Mesothelial cell of epicardium (in vitro differentiated cells): ENCODE measurements around the gene PRPF39. TPM values are rescaled to one million over a fixed set of nuclear protein-coding genes. Genes with fewer than 3 reads are reported as not detected.

ENCODE experiments used
- DNase-seq, 2 experiments: peaks; one replicate each; pipeline ENCODE4 v3.0.0; 2021; ENCODE audit warnings: low spot score in 2 of 2; ENCODE audit not compliant: unreplicated experiment in 2 of 2
- H3K27ac Mint-ChIP-seq: 2 replicates; pipeline ENCODE4 v1.8.0; 2021; ENCODE audit warnings: mixed read lengths
- H3K27me3 Mint-ChIP-seq: 2 replicates; pipeline ENCODE4 v1.8.0; 2021; ENCODE audit warnings: low read depth, mixed read lengths
- H3K36me3 Mint-ChIP-seq: 2 replicates; pipeline ENCODE4 v1.8.0; 2021; ENCODE audit warnings: mixed read lengths
- H3K4me1 Mint-ChIP-seq: 2 replicates; pipeline ENCODE4 v1.8.0; 2021; ENCODE audit warnings: mixed read lengths
- H3K4me3 Mint-ChIP-seq: 2 replicates; pipeline ENCODE4 v1.8.0; 2021; ENCODE audit warnings: mild to moderate bottlenecking, moderate library complexity, mixed read lengths
- H3K9me3 Mint-ChIP-seq: 2 replicates; pipeline ENCODE4 v1.8.0; 2021; ENCODE audit warnings: mixed read lengths
- total RNA-seq: library from RNA; stranded (reverse); gene quantifications from 3 replicates; pipeline ENCODE4 v1.2.1, GENCODE V29; 2021
- TF ChIP-seq, protein P1 (sequence below): fragments of 200-600 bp; sonication (generic); IDR thresholded peaks from one replicate; pipeline ENCODE4 v1.5.0; 2021; ENCODE audit warnings: antibody characterized with exemption; ENCODE audit not compliant: unreplicated experiment

Gene PRPF39
- total RNA-seq, 1 donor from 2014 or later, result 82.4 TPM

DNA sequence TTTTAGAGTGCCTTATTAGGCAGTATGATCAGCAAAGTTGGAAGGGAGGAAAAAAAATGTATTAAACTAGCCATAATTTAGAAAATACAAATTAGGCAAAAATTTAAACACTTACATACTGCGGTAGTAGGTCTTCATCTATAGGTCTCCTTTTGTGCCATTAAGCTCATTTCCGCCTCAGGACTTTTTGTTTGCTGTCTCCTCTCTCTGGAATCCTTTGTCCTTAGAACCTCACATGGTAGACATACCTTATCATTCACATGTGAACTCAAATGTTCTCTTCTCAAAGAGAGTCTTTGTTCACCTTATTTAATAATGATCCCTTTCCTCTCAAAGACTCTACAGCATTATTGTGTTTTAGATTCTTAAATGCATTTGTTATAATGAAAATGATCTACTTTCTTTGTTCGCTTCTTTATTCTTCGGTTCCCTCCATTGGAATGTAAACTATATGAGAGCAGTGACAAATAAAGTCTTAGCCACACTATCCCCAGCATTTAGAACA, 66.5 kb downstream of the PRPF39 start:
- Mint-ChIP-seq H3K36me3 (peaks cover 2% of the 10 kb centered on the region), H3K9me3 (no peaks in the 10 kb centered on the region), H3K4me1 (no peaks in the 10 kb centered on the region), H3K27me3 (no peaks in the 10 kb centered on the region), H3K27ac (no peak overlapping the region), H3K4me3 (no peak overlapping the region)
- TF ChIP-seq, protein P1, sequence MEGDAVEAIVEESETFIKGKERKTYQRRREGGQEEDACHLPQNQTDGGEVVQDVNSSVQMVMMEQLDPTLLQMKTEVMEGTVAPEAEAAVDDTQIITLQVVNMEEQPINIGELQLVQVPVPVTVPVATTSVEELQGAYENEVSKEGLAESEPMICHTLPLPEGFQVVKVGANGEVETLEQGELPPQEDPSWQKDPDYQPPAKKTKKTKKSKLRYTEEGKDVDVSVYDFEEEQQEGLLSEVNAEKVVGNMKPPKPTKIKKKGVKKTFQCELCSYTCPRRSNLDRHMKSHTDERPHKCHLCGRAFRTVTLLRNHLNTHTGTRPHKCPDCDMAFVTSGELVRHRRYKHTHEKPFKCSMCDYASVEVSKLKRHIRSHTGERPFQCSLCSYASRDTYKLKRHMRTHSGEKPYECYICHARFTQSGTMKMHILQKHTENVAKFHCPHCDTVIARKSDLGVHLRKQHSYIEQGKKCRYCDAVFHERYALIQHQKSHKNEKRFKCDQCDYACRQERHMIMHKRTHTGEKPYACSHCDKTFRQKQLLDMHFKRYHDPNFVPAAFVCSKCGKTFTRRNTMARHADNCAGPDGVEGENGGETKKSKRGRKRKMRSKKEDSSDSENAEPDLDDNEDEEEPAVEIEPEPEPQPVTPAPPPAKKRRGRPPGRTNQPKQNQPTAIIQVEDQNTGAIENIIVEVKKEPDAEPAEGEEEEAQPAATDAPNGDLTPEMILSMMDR, result no peak
- DNase-seq, result no peak

DNA sequence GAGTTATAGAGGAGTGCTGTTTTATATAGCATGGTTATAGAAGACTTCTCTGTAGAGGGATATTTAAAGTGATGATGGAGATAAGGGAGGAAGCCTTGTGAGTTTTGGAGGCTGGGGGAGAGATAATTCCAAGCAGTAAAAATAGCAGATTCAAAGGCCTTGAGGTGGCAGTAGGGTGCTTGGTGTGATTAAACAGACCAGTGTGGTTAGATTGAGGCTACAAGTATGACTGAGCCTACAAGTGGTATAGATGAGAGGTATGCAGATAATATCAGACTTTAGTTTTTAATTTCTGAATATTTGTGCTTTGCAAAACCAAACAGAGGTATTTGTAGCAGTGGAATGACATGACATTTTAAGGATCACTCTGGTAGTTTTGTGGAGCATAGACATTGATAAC, 72.2 kb downstream of the PRPF39 start:
- TF ChIP-seq, protein P1, result no peak
- H3K9me3 Mint-ChIP-seq, result no peaks in the 10 kb centered on the region
- H3K4me3 Mint-ChIP-seq, result no peak overlapping the region
- H3K36me3 Mint-ChIP-seq, result peaks cover 2% of the 10 kb centered on the region
- no peak overlapping the region for H3K27ac Mint-ChIP-seq
- no peaks in the 10 kb centered on the region for H3K4me1 Mint-ChIP-seq
- H3K27me3 Mint-ChIP-seq, result no peaks in the 10 kb centered on the region
- no peak for DNase-seq

Other genes starting within 250 kb of the PRPF39 start
- gene KLHL28, start 122.2 kb upstream of the PRPF39 start, total RNA-seq, result 14.8 to 17.3 TPM (median 16.5 TPM) in 3 replicates
- gene TOGARAM1, start 121.9 kb upstream of the PRPF39 start, total RNA-seq, result 19.7 to 27.3 TPM (median 21.3 TPM) in 3 replicates
- gene FKBP3, start 50.4 kb downstream of the PRPF39 start, total RNA-seq, result 67.9 to 74.3 TPM (median 73.4 TPM) in 3 replicates
- 7.5 to 9.9 TPM (median 8.0 TPM) in 3 replicates for gene FANCM, start 51.8 kb downstream of the PRPF39 start, total RNA-seq
- gene MIS18BP1, start 169.1 kb downstream of the PRPF39 start, total RNA-seq, result 38.3 to 46.3 TPM (median 42.0 TPM) in 3 replicates